Hepatocyte (in vitro differentiated cells): Measurements from ENCODE around the gene RNF32.

Source experiments
- CTCF ChIP-seq: fragments of 200-600 bp; sonication (generic); IDR thresholded peaks from 2 replicates; pipeline ENCODE4 v1.5.1; 2016; ENCODE audit warnings: antibody characterized with exemption, mild to moderate bottlenecking; ENCODE audit not compliant: poor library complexity
- EZH2phosphoT487 ChIP-seq: fragments of 200-600 bp; sonication (generic); IDR thresholded peaks from one replicate; pipeline ENCODE4 v1.6.1; 2018; ENCODE audit warnings: antibody characterized with exemption, mild to moderate bottlenecking, low read depth, moderate library complexity; ENCODE audit not compliant: unreplicated experiment, severe bottlenecking

GRCh38 chr7:156725073-156725472 lies 84.5 kb downstream of the RNF32 start:
- TF ChIP-seq CTCF (no peak), EZH2phosphoT487 (no peak)
